A549 (cell line): ENCODE measurements around the gene CCNQ.

ENCODE experiments used
- CEBPB ChIP-seq, 2 experiments: fragments of >200 bp in 1 of 2; sonication (Bioruptor Twin) in 1 of 2; formaldehyde crosslinking in 1 of 2; IDR thresholded peaks; 2 replicates each; pipeline ENCODE4 v1.6.1; 2012 to 2016
- NR3C1 ChIP-seq: fragments of >200 bp; sonication (Bioruptor Twin); formaldehyde crosslinking; IDR thresholded peaks from 3 replicates; pipeline ENCODE4 v1.6.1; 2017
- POLR2A ChIP-seq: IDR thresholded peaks from 2 replicates; pipeline ENCODE4 v1.6.1; 2012; ENCODE audit warnings: mild to moderate bottlenecking, low read length
- POLR2AphosphoS2 ChIP-seq: conservative IDR thresholded peaks from 2 replicates; pipeline ENCODE4 v1.6.1; 2012; ENCODE audit warnings: low read length, improper control_type of control experiment, inconsistent platforms

- TF ChIP-seq POLR2A (no peak), CEBPB (IDR thresholded peaks at IDR 0.05) (no peak), POLR2AphosphoS2 (no peak), NR3C1 (no peak)
These were observed 7.7 kb downstream of the CCNQ start for GRCh38 chrX:153590961-153591956.
